Right ventricle myocardium superior (tissue), 1 donor: Measurements from ENCODE around the gene SLC25A12. TPM values are rescaled to one million over a fixed set of nuclear protein-coding genes. Genes with fewer than 3 reads are reported as not detected.
"Not testable (repeated sequence)": the region's sequence is repeated elsewhere in the genome, so short reads cannot be mapped to it uniquely, and the experiment has no call there.

Source experiments
- ATAC-seq: fragments of 200-7000 bp; cut with Tn5 transposase; one replicate; pipeline ENCODE4 v1.9.1; 2020; ENCODE audit warnings: mild to moderate bottlenecking; ENCODE audit not compliant: poor library complexity
- DNase-seq: peaks from one replicate; pipeline ENCODE4 v3.0.0-alpha.2; 2020
- intact Hi-C: fragments of 100-400 bp; cut with DNase I; formaldehyde crosslinking; loops from one replicate; pipeline ENCODE4 v1.11.2; 2022
- total RNA-seq: library from RNA; stranded (reverse); fragmentation: NEBNext Ultra II Directional; extraction: Animal tissue kit (Norgen Biotek cat#: 25700); gene quantifications from one replicate; pipeline ENCODE4 v1.2.1, GENCODE V29; 2021
- donor health status: DM: no; HTN: yes; CAD: no; lungs with severe emphysema.

SLC25A12 gene
- total RNA-seq, 1 donor from 2014 or later: 107 TPM

DNA sequence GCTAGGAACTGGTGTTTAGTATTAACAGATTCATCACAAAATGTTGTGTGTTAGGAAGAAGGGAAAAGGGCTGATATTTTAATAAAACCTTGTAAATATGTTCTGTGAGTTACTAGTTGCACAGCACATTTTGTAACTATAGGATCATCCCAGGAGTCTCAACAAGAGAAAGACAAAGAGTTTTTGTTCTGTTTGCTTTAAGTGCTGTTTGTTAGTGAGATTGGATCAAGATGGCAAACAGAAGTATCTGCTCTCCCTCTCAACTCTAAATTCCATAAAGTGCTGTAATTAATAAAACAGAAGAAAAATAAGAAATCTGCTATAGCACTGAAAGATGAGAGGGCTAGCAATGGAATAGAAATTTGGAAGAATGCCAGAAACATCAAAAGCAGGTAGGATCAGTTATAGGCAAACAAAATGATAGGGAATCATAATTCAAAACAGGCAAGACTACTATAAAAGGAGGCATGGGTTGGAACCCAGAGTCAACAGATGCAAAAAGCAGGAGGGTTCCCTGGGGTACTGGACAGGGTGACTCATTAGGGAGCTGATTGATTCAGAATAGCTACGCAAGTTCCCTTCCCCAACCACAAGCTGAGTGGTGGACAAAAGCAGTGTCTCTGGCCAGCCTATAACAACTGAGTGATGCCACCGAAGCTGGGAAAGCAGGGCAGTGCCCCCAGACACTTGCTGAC lies 131.0 kb downstream of the SLC25A12 start:
- ATAC-seq (no peak), DNase-seq (no peak)
- intact Hi-C loops: no loop called here

GRCh38 chr2:171761176-171761575 lies 132.9 kb downstream of the SLC25A12 start:
- ATAC-seq, intact Hi-C loops, DNase-seq: not testable (repeated sequence)

GRCh38 chr2:171758762-171759161 lies 135.3 kb downstream of the SLC25A12 start:
- ATAC-seq, DNase-seq, intact Hi-C loops: not testable (repeated sequence)

- ATAC-seq (no peak), DNase-seq (no peak)
- intact Hi-C loops: no loop called here
These were observed 139.6 kb downstream of the SLC25A12 start for GRCh38 chr2:171754254-171754939.

DNA sequence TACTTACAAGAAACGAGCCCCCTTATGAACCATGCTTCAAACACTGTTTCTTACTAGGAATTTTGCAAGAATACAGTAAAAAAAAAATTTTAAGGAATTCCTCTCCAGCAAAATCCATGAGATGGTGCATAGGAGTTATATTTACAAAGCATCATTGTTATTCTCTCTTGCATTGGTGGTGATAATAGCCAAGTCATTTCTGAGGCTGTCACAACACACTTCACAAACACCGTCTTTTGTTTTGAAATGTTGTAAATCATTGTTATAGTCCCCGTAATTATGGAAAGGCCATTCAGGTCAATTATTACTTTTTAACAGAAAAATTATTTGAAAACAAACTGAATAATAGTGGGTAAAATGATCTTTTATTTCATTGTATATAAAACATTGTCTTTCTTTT lies 146.7 kb downstream of the SLC25A12 start:
- DNase-seq: no peak
- no peak for ATAC-seq
- intact Hi-C loops: no loop called here

DNA sequence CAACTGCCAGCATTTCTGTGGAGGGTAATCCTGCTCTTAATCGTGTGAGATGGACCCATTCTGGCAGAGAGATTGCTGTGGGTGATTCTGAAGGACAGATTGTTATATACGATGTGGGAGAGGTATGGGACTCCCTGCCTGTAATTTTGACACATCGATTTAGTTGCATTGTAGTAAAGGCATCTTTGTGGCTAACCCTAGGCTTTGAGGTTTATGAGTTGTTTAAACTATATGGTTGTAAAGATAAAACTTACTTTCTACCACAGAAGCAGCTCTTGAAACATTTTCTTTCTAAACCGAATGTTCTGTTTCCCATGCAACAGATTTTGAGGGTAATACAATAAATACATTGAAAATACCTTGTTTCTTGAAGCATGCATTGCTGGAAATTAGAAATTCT lies 148.2 kb downstream of the SLC25A12 start:
- intact Hi-C loops: no loop called here
- ATAC-seq: no peak
- no peak for DNase-seq

DNA sequence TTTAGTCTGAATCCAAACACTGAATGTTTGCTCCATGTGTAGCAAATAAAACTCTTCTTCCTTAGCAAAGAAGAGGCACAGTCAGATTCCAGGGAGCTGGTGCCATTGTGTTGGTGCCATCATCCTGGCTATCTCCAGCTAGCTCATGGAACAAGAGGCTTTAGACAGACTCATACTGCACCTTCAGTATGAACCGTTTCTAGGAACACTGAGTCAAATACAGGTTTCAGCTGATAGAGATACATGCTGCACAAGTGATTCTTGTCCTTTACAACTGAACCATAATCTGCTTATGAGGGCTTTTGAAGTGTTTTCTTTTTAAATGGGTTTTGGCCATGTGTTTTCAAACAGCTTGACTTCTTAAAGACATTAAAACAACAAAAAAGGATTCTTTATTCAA lies 148.9 kb downstream of the SLC25A12 start:
- intact Hi-C loops: no loop called here
- ATAC-seq (no peak), DNase-seq (no peak)

GRCh38 chr2:171742760-171743159 lies 151.3 kb downstream of the SLC25A12 start:
- DNase-seq (no peak), ATAC-seq (no peak)
- intact Hi-C loops: no loop called here

GRCh38 chr2:171741189-171741588 lies 152.9 kb downstream of the SLC25A12 start:
- ATAC-seq (no peak), DNase-seq (no peak)
- intact Hi-C loops: no loop called here

DNA sequence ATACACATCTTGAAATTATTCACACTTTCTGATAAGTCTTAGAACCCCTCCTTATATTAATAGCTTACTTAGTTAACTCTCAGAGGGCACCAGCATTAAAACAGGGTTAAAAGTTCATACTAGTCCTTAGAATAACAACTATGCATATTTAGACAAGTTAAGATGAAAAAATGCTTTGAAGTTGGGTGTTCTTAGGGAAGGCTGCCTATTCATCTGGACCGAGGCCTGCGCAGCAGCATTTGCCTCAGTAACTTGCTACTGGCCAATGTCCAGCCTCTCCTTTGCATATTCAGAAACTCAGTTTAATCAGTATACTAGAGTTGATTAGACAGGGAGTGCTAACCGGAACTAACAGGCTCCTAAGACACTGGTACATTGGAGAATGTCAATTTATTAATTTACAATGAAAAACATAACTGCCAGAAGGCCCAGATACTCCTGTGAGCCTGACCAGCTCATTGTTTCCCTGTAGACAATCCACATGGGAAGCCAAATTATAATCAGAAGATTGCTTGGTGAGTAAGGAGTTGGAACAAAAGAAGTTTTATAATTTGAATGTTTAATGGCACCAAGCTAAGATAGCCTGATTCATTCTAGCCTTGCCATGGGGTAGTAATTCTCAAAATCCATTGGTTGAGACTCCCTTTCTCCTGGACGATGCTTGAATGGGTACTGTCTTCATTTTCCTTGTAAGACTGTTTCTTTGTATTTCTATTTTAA lies 157.9 kb downstream of the SLC25A12 start:
- DNase-seq: no peak
- no peak for ATAC-seq
- intact Hi-C loops: no loop called here

Other genes with a start within 250 kb of the SLC25A12 start
- 70.0 TPM for gene DYNC1I2, start 206.8 kb downstream of the SLC25A12 start, total RNA-seq
- 31.1 TPM for gene HAT1, start 28.2 kb upstream of the SLC25A12 start, total RNA-seq
- gene METAP1D, start 105.7 kb upstream of the SLC25A12 start, total RNA-seq: 6.9 TPM
- not detected for gene DLX1, start 191.3 kb upstream of the SLC25A12 start, total RNA-seq
- not detected for gene DLX2, start 208.7 kb upstream of the SLC25A12 start, total RNA-seq